HL-60/S4 treated with phorbol 12-myristate 13-acetate at 8.2 ng/mL for 4 days and 3 days (cell line): ENCODE results near the gene SNX25.

Source experiments
- in situ Hi-C: fragments of 300-500 bp; cut with MboI; formaldehyde crosslinking; loops from 2 replicates; pipeline ENCODE4 v1.15.0; 2022; ENCODE audit warnings: low sequenced_read_pairs

The SNX25 gene

GRCh38 chr4:185398618-185399017, 189.2 kb downstream of the SNX25 start:
- in situ Hi-C loops: no loop called here

DNA sequence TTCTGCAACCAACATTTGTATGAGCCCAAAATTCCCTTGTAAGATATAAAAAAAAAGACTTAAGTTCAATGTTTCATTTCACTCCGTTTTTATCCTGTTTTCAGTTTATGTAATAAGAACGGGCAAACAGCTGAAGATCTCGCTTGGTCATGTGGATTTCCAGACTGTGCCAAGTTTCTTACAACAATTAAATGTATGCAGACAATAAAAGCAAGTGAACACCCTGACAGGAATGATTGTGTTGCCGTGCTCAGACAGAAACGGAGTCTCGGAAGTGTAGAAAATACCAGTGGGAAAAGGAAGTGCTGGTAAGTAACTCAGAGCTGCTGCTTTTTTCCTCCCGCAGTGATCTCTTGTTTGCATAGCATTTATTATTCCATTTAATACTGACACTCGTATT, 190.1 kb downstream of the SNX25 start:
- in situ Hi-C loops: no loop called here

DNA sequence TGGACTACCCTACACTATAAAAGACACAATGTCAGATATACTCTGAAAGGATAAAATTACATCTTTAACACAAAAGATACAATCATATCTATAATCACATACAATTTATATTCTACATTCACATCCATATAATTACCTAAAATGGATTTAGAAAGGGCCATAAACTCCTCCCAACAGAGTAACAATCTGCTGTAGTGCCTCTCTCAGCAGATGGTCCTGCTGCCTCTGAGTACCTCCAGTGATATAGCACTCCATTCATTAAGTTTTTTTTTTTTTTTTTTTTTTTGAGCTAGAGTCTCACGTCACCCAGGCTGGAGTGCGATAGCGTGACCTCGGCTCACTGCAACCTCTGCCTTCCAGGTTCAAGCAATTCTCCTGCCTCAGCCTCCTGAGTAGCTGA, 194.6 kb downstream of the SNX25 start:
- in situ Hi-C loops: no loop called here

- in situ Hi-C loops: no loop called here
These were observed 196.1 kb downstream of the SNX25 start for GRCh38 chr4:185405296-185405999.

DNA sequence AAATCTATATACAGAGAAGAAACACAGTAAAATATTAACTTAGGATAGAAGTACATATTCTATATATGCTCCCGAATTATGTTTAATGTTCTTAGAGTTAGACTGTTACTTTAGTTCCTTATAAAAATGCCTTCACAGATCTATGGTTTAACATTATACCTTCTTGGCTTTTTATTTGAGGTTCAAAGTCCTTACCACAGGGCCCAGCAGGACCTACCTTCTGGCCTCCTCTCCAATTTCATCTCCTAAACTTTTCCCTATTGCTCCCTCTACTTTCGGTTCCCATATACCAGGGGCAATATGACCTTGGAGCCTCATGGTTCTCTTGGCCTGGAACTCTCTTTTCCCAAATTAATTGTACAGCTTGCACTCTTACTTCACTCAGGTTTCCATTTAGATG, 199.0 kb downstream of the SNX25 start:
- in situ Hi-C loops: no loop called here

DNA sequence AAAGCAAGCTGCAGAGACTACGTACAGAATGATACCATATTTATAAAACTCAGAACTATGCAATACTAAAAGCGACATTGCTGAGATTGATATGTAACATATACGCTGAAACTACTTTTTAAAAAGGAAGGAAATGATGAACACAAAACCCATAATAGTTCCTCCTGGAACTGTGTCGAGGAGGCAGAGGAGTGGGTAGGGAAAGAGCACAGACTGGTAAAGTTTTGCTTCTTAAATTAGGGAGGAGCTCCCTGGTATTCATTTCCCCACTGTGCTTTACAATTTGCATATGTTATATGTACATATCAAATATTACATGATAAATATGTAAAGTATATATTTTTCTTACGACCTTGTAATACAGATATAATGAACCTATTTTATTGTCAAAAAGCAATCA, 202.5 kb downstream of the SNX25 start:
- in situ Hi-C loops: no loop called here

- in situ Hi-C loops: no loop called here
These were observed 203.0 kb downstream of the SNX25 start for GRCh38 chr4:185412412-185412811.
